NOMO-1 treated with dmso at 0.1 percent for 144 hours (cell line): ENCODE measurements around the gene CFAP77.

Experiments used
- DNase-seq: peaks from one replicate; lab custom pipeline; 2025; ENCODE audit not compliant: unreplicated experiment; lab: John Stamatoyannopoulos, UW

Gene CFAP77

GRCh38 chr9:132514011-132514744 is 104.2 kb downstream of the CFAP77 start:
- DNase-seq, result no peak

GRCh38 chr9:132514821-132515220 is 104.8 kb downstream of the CFAP77 start:
- DNase-seq, result no peak

DNA sequence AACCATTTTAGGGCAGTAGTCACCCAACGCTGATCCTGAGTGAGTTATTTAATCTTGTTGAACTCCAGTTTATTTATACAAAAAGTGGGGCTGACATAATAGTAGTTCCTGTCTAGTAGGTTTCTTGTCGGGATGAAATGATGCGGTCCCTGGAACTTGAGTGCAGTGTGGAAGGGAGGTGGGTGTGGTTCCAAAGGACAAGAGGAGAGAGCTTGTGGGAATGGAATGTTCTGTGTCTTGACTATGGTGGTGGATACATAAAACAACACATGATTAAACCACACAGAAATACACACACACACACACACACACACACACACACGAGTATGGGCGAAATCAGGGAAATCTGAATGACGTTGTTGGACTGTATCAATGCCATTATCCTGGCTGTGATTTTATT is 106.3 kb downstream of the CFAP77 start:
- DNase-seq, result no peak

DNA sequence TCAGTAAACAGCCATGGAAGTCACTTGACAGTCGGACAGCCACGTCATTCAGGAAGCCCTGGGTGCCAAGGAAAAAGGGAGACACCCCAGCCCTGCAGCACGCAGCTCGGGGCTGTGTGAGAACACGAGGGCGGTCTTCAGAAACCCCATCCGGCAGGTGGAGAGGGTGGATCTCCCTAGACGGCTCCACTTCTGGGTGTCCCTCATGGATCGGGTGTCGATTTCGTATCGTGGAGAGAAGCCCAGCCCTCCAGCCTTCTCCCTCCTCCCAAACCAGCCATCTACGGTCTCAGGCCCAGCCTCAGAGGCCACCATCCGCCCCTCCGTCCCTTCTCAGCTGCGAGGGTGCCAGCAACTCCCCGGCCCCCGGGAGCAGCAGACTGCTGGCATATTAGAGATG is 106.9 kb downstream of the CFAP77 start:
- no peak for DNase-seq

DNA sequence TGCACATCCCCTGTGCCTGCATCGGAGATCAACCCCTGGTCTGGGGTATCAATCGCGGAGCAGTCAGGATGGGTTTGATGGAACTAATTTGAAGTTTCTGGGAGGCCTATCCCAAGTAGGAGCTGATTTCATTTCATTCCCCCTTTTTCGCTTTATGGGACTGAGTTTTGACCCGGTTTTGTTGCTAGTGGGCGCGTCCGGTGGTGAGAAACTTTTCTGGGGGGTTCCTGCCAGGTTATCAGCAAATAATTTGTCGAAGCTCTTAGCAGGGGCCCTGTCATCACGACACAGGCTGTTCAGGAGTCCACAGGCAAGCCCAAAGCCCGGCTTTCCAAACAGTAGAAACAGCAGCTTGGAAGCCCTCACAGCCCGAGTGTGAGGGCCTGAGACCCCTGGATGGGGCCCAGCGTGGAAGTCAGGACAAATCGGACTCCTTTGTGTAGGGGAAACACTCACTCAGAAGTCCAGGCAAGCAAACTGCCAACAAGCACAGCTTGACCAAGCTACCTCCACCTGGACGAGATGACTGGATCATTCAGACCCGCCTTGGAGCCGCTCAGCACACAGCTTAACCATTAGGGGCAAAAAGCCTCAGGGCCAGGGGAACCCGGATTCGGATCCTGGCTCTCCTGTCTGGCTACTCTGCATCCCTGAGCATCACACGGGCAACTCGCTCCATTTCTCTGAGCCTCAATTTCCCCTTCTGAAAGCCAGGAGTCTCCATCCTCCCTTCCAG is 108.0 kb downstream of the CFAP77 start:
- DNase-seq, result no peak

GRCh38 chr9:132518626-132519025 is 108.6 kb downstream of the CFAP77 start:
- DNase-seq, result no peak

DNA sequence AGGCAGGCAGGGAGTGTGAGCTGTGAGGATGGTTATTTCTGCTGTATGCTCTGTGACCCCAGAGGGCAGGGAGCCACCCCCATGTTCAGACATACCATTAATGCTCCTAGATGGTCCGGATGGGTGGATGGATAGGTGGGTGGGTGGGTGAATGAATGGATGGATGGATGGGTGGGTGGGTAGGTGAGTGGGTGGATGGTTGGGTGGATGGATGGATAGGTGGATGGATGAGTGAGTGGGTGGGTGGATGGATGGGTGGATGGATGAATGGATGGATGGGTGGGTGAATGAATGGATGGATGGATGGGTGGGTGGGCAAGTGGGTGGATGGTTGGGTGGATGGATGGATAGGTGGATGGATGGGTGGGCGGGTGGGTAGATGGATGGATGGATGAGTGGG is 109.0 kb downstream of the CFAP77 start:
- DNase-seq, result no peak

DNA sequence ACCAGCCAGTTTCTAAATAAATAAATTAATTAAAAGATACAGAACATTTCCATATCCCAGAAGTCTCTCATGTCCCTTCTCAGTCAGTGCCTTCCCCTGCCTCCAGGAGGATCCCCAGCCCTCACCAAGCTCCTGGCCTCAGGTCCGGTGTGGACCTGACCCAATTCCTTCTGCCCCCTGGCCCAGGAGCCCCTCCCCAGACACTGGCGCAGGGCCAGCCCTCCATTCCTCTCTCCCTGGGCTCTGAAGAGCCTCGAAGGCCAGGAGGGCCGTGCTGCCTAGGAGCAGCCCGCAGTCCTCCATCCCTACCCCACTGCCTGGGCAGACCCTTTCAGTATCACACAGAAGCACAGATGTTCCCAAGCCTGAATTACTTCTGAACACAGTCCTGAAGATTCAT is 110.6 kb downstream of the CFAP77 start:
- DNase-seq, result no peak

GRCh38 chr9:132525308-132526023 is 115.5 kb downstream of the CFAP77 start:
- no peak for DNase-seq

GRCh38 chr9:132531195-132531594 is 121.2 kb downstream of the CFAP77 start:
- DNase-seq, result no peak

DNA sequence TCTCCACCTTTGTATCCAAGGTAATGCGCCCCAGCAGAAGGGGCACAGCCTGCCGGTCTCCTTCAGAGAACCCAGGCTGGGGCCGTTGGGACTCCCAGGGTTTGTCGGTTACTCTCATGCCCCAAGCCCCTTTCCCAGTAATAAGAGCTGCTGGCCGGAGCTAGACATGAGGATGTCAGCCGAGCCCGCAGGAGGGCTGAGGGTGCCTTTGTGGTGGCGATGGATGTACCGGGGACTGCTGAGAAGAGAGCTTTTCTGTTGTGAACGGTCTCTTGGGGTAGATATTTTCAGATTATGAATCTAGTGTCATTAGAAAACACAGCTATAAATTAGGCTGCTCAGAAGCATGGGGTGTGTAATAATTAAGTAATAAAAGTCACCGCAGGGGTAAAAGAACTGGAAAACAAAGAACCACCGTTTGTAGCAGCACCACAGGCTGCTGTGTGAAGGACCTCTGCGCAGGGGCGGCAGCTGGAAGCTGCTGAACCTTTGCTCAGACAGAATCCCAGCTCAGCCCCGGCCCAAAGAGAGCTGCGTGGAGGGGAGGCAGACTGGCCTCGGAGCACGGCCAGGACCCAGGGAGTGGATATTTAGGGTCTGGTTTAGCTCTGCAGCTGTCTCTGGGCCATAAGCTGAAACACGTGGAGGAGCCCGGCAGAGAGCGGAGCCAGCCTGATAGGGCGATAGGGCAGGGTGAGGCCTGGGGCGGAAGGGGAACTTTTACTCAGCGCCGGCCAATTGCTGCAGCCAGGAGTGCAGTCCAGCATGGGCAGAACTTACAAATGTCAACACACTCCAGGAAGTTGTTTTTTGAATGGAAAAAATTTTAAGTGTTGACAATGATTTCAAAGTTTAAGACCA is 121.9 kb downstream of the CFAP77 start:
- no peak for DNase-seq

DNA sequence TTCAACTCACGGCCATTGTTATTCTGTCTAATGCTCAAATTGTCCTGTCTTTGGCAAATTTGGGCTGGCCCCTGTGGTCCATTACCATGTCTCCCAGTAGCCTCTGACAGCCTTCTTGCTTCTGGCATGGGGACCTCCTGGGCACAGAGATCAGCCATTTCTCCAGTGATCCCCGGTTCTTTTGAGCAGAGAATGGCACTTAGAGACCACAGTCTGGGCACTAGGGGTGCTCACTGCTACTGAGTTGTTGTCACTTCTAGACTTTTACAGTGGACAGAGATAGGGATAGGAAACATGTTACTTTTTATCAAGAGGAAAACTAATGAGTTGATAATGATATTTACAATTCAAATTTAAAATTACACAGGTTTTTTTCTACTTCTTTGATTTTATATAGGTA is 124.8 kb downstream of the CFAP77 start:
- no peak for DNase-seq

DNA sequence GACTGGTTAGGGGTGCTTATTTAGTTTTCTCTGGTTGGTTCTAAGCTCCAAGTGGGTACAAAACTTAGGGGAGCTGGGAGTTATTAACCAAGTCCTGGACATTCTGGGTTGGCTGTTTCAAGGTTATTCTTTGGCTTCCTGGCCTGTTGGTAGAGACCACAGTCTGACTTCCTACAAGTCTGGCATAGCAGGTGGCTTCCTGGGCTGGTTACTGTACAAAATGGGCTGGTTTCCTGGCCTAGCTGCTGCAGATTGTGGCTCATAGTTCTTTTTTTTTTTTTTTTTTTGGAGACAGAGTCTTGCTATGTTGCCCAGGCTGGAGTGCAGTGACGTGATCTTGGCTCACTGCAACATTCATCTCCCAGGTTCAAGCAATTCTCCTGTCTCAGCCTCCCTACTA is 126.1 kb downstream of the CFAP77 start:
- DNase-seq, result no peak

GRCh38 chr9:132537352-132537751 is 127.3 kb downstream of the CFAP77 start:
- DNase-seq, result no peak

DNA sequence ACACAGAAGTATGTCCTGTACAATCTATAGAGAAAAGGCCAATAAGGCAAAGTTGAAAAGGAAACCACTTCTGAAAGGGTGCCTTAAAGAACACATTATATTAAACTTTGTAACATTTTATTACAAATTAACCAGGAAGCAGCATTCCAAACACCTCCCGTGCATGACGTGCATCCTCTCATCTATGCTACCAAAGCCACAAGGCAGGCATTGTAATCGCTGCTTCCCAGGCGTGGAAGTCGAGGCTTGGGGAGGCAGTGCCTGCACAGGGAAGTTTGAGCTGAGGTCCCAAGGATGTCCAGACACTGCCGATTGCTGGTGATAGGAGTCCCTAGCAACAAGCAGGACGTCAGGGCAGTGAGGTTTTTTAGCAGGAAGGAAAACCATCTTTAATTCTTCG is 128.1 kb downstream of the CFAP77 start:
- DNase-seq, result no peak

GRCh38 chr9:132539096-132539495 is 129.1 kb downstream of the CFAP77 start:
- DNase-seq, result no peak

DNA sequence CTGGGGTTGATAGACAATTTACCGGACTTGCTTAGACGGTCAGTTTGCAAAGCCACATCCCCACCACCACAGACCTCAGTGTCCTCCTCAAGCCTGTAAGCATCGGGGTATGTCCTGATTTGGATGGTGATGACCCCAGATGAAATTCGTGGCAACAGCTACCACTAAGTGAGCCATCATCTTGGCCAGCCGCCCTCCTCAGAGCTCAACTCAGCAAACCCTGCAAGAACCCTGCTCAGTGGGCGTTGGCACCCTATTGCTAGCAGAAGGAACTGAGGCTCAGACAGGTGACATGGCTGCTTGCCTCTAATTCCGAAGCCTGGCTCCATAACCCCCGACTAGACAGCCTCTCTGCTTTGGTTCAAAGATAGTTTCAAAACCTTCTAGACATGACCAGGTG is 131.0 kb downstream of the CFAP77 start:
- no peak for DNase-seq

GRCh38 chr9:132541870-132542830 is 132.1 kb downstream of the CFAP77 start:
- no peak for DNase-seq

DNA sequence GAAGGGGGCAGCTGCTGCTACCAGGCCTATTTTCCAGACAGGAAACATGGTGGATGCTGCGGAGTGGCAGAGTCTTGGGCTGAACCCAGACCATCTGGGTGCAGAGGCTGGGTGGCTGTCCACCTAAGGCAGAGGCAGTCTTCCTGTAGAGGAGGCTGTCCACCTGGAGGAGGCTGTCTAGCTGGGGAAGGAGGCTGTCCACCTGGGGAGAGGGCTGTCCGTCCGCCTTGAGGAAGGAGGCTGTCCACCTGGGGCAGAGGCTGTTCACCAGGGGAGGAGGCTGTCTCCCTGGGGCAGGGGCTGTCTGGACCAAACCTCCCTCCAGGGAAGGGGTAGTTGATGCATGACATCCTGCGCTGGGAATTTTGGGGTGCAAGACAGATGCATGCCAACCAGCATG is 133.2 kb downstream of the CFAP77 start:
- no peak for DNase-seq

GRCh38 chr9:132543960-132544359 is 133.9 kb downstream of the CFAP77 start:
- no peak for DNase-seq
